AG09309 (cell line): Measurements from ENCODE around the gene AQP11.
"Not testable (repeated sequence)": the region's sequence is repeated elsewhere in the genome, so short reads cannot be mapped to it uniquely, and the experiment has no call there.

Experiments used
- DNase-seq: peaks from one replicate; pipeline ENCODE4 v3.0.0-alpha.2; 2010; ENCODE audit warnings: low read depth
- H3K4me3 ChIP-seq: 2 replicates; pipeline ENCODE4 v1.5.1; 2011; ENCODE audit warnings: mild to moderate bottlenecking, low read depth, low read length, moderate library complexity; ENCODE audit not compliant: control insufficient read depth
- CTCF ChIP-seq: IDR thresholded peaks from 2 replicates; pipeline ENCODE4 v1.5.1; 2011; ENCODE audit warnings: mild to moderate bottlenecking, low read depth, low read length, inconsistent platforms; ENCODE audit not compliant: insufficient read depth, control insufficient read depth; ENCODE audit errors: missing control alignments

AQP11 gene

GRCh38 chr11:77617892-77618291 lies 28.1 kb downstream of the AQP11 start:
- DNase-seq: peak; percentile 17
- TF ChIP-seq CTCF: no peak
- H3K4me3 ChIP-seq: no peak overlapping the region

GRCh38 chr11:77619576-77620198 lies 29.9 kb downstream of the AQP11 start:
- DNase-seq: peak; percentile 8
- TF ChIP-seq CTCF: peak; percentile 75
- H3K4me3 ChIP-seq: no peak overlapping the region

GRCh38 chr11:77630157-77630710 lies 40.5 kb downstream of the AQP11 start:
- H3K4me3 ChIP-seq: no peak overlapping the region
- DNase-seq: no peak
- no peak for TF ChIP-seq CTCF

GRCh38 chr11:77633926-77634325 lies 44.2 kb downstream of the AQP11 start:
- DNase-seq, H3K4me3 ChIP-seq: not testable (repeated sequence)

GRCh38 chr11:77636731-77637344 lies 47.1 kb downstream of the AQP11 start:
- no peak for DNase-seq
- peak overlapping the region; percentile 80 for H3K4me3 ChIP-seq
- no peak for TF ChIP-seq CTCF

- no peak for TF ChIP-seq CTCF
- DNase-seq: peak; percentile 38
- peak within 1 kb of the TSS; percentile 80 for H3K4me3 ChIP-seq
These were observed 47.8 kb downstream of the AQP11 start, which contains the start of gene CLNS1A for GRCh38 chr11:77637345-77638165. CLNS1A (minus strand) TSS chr11:77637794; CDS start chr11:77637714, 80 bp downstream.

GRCh38 chr11:77642228-77642627 lies 52.5 kb downstream of the AQP11 start:
- H3K4me3 ChIP-seq: no peak overlapping the region
- TF ChIP-seq CTCF: no peak
- no peak for DNase-seq
